LoVo (cell line): ENCODE data around the gene LOXL3.
A peak's percentile ranks its signal among the peaks of the same experiment; 100 is the strongest.

Source experiments
- DNase-seq: peaks from one replicate; pipeline ENCODE4 v3.0.0-alpha.2; 2016; ENCODE audit warnings: low spot score

The LOXL3 gene

GRCh38 chr2:74507145-74507925 is 46.4 kb downstream of the LOXL3 start, which contains the start of gene PCGF1:
Gene PCGF1 (minus strand): TSS chr2:74507695. CDS start chr2:74507668, 27 bp downstream.
- peak; percentile 97 for DNase-seq

- DNase-seq = no peak
Measured at GRCh38 chr2:74505448-74506246, 48.1 kb downstream of the LOXL3 start.

GRCh38 chr2:74504591-74504990 is 49.2 kb downstream of the LOXL3 start:
- DNase-seq = no peak

- DNase-seq = no peak
Measured at GRCh38 chr2:74503506-74504475, 50.0 kb downstream of the LOXL3 start.

- DNase-seq = peak; percentile 86
Measured at GRCh38 chr2:74502720-74503505, 50.8 kb downstream of the LOXL3 start.

GRCh38 chr2:74502147-74502719 is 51.5 kb downstream of the LOXL3 start:
- peak; percentile 65 for DNase-seq

GRCh38 chr2:74501335-74502071 is 52.2 kb downstream of the LOXL3 start:
- DNase-seq = no peak

- no peak for DNase-seq
Measured at GRCh38 chr2:74500578-74500946, 53.2 kb downstream of the LOXL3 start.

GRCh38 chr2:74499940-74500577 is 53.7 kb downstream of the LOXL3 start:
- no peak for DNase-seq

- no peak for DNase-seq
Measured at GRCh38 chr2:74499267-74499939, 54.3 kb downstream of the LOXL3 start, which contains the start of gene LBX2. Gene LBX2 (minus strand): TSS chr2:74499603. CDS start chr2:74499537, 66 bp downstream.

- no peak for DNase-seq
Measured at GRCh38 chr2:74498500-74499266, 55.1 kb downstream of the LOXL3 start.

- DNase-seq = no peak
Measured at GRCh38 chr2:74497777-74498499, 55.8 kb downstream of the LOXL3 start.

GRCh38 chr2:74496997-74497776 is 56.6 kb downstream of the LOXL3 start:
- DNase-seq = no peak

- DNase-seq = no peak
Measured at GRCh38 chr2:74495440-74495839, 58.3 kb downstream of the LOXL3 start.

- DNase-seq = no peak
Measured at GRCh38 chr2:74493546-74493945, 60.2 kb downstream of the LOXL3 start.

- DNase-seq = no peak
Measured at GRCh38 chr2:74491648-74492544, 61.8 kb downstream of the LOXL3 start.
